HepG2 (cell line): Measurements from ENCODE around the gene LRRC42. TPM values are rescaled to one million over a fixed set of nuclear protein-coding genes. Genes with fewer than 3 reads are reported as not detected.

Source experiments
- ATAC-seq: fragments of 200-7000 bp; cut with Tn5 transposase; 3 replicates; pipeline ENCODE4 v1.9.1; 2020; ENCODE audit warnings: mild to moderate bottlenecking, moderate library complexity
- BruUV-seq: library from RNA; stranded (reverse); fragments of 400-500 nt; replicated peaks from 2 replicates; lab custom pipeline; 2021; lab: Mats Ljungman, UMichigan
- CTCF ChIA-PET: fragments of 300-600 bp; formaldehyde crosslinking; extraction: SDS; loops from one replicate; lab custom pipeline; 2021; ENCODE audit warnings: low total read pairs, inconsistent platforms, low intra/inter-chr PET ratio; lab: Yijun Ruan, JAX
- POLR2A ChIA-PET: fragments of 350-600 bp; sonication (Branson Sonifier 250); formaldehyde crosslinking; loops from one replicate; lab custom pipeline; 2020; ENCODE audit warnings: antibody characterized with exemption, inconsistent platforms; lab: Yijun Ruan, JAX
- DNase-seq: peaks from one replicate; pipeline ENCODE4 v3.0.0-alpha.2; 2015; ENCODE audit warnings: low spot score
- FAIRE-seq: peaks from 3 replicates; lab custom pipeline; 2011; peaks lifted over from hg19 to GRCh38; lab: Jason Lieb, UNC
- H2AFZ ChIP-seq: one replicate; pipeline ENCODE4 v1.6.1; 2011; ENCODE audit warnings: low read length, inconsistent platforms
- H3K27ac ChIP-seq: fragments of 300-600 bp; 3 replicates; pipeline ENCODE4 v1.8.0; 2011; ENCODE audit warnings: mixed run types, mild to moderate bottlenecking, mixed read lengths, low read length, inconsistent platforms; ENCODE audit not compliant: insufficient read depth; ENCODE audit errors: extremely low read length
- H3K27me3 ChIP-seq, 2 experiments: fragments of 200-600 bp in 1 of 2; 2 replicates in 1 of 2; 3 replicates in 1 of 2; pipeline versions ENCODE4 v1.6.0 to v1.8.0; 2011; ENCODE audit warnings: low read length in 2 of 2, mild to moderate bottlenecking in 2 of 2, moderate library complexity in 2 of 2, inconsistent platforms in 1 of 2; ENCODE audit not compliant: insufficient read depth in 2 of 2, control insufficient read depth in 1 of 2
- H3K36me3 ChIP-seq, 2 experiments: fragments of 200-600 bp in 1 of 2; replicated peaks in 1 of 2; 2 replicates in 1 of 2; 3 replicates in 1 of 2; pipeline versions ENCODE4 v1.5.1 to v1.8.0; 2011; ENCODE audit warnings: low read length in 2 of 2, inconsistent platforms in 1 of 2; ENCODE audit not compliant: insufficient read depth in 2 of 2, control insufficient read depth in 1 of 2
- H3K4me1 ChIP-seq: 2 replicates; pipeline ENCODE4 v1.5.1; 2012; ENCODE audit warnings: low read length, inconsistent platforms; ENCODE audit not compliant: insufficient read depth
- H3K4me2 ChIP-seq: 2 replicates; pipeline ENCODE4 v1.6.0; 2011; ENCODE audit warnings: low read depth, low read length, inconsistent platforms
- H3K4me3 ChIP-seq, 3 experiments: fragments of 200-600 bp in 1 of 3; sonication (generic), shearing (Covaris generic) in 1 of 3; replicated peaks in 1 of 3; 2 replicates each; pipeline ENCODE4 v1.5.1; 2011 to 2016; ENCODE audit warnings: low read length in 3 of 3, inconsistent platforms in 2 of 3, low read depth in 2 of 3, mild to moderate bottlenecking in 2 of 3, control low read depth in 1 of 3, mixed read lengths in 1 of 3; ENCODE audit not compliant: insufficient read depth in 1 of 3
- H3K79me2 ChIP-seq: one replicate; pipeline ENCODE4 v1.6.1; 2011; ENCODE audit warnings: low read length, inconsistent platforms; ENCODE audit not compliant: insufficient read depth
- H3K9ac ChIP-seq: 2 replicates; pipeline ENCODE4 v1.6.0; 2011; ENCODE audit warnings: mild to moderate bottlenecking, low read depth, low read length, inconsistent platforms; ENCODE audit not compliant: insufficient read depth
- H3K9me3 ChIP-seq: 2 replicates; pipeline ENCODE4 v1.5.1; 2012; ENCODE audit warnings: mild to moderate bottlenecking, low read length
- H4K20me1 ChIP-seq: 2 replicates; pipeline ENCODE4 v1.6.0; 2011; ENCODE audit warnings: inconsistent platforms, mild to moderate bottlenecking, low read length, moderate library complexity; ENCODE audit not compliant: insufficient read depth
- ARNT2 ChIP-seq: sonication (generic); formaldehyde crosslinking; IDR thresholded peaks from 2 replicates; pipeline ENCODE4 v1.8.0; 2022; ENCODE audit warnings: mild to moderate bottlenecking, low read depth, missing genetic modification reagents, moderate library complexity
- CBFB ChIP-seq: sonication (generic); formaldehyde crosslinking; IDR thresholded peaks from 2 replicates; pipeline ENCODE4 v1.4.0; 2020; ENCODE audit warnings: missing genetic modification reagents
- HNF4G ChIP-seq, 2 experiments: sonication (generic) in 1 of 2; formaldehyde crosslinking in 1 of 2; IDR thresholded peaks; 2 replicates each; pipeline versions ENCODE4 v1.4.0 to v1.6.1; 2011 to 2020; ENCODE audit warnings: borderline replicate concordance in 2 of 2, low read depth in 2 of 2, mild to moderate bottlenecking in 2 of 2, low read length in 1 of 2, missing genetic modification reagents in 1 of 2, moderate library complexity in 1 of 2
- KLF15 ChIP-seq: sonication (generic); formaldehyde crosslinking; IDR thresholded peaks from 2 replicates; pipeline ENCODE4 v1.8.1; 2023; ENCODE audit warnings: borderline replicate concordance, mild to moderate bottlenecking, inconsistent platforms, missing genetic modification reagents, mixed read lengths
- MEF2D ChIP-seq: sonication (generic); formaldehyde crosslinking; IDR thresholded peaks from 2 replicates; pipeline ENCODE4 v1.5.1; 2020; ENCODE audit warnings: mild to moderate bottlenecking, missing genetic modification reagents
- RARA ChIP-seq: IDR thresholded peaks from 2 replicates; pipeline ENCODE4 v1.6.1; 2016; ENCODE audit warnings: missing genetic modification reagents, missing compliant biosample characterization
- SRY ChIP-seq: sonication (generic); formaldehyde crosslinking; IDR thresholded peaks from 2 replicates; pipeline ENCODE4 v1.8.0; 2022; ENCODE audit warnings: mild to moderate bottlenecking, missing genetic modification reagents
- THYN1 ChIP-seq: sonication (generic); formaldehyde crosslinking; IDR thresholded peaks from 2 replicates; pipeline ENCODE4 v1.8.1; 2023; ENCODE audit warnings: low read depth, mild to moderate bottlenecking, moderate library complexity, missing genetic modification reagents, borderline replicate concordance
- ZBTB21 ChIP-seq: sonication (generic); formaldehyde crosslinking; IDR thresholded peaks from 2 replicates; pipeline ENCODE4 v1.4.0; 2020; ENCODE audit warnings: missing genetic modification reagents
- ZNF263 ChIP-seq: sonication (generic); formaldehyde crosslinking; IDR thresholded peaks from 2 replicates; pipeline ENCODE4 v1.4.0; 2020; ENCODE audit warnings: missing genetic modification reagents
- ZNF678 ChIP-seq: sonication (generic); formaldehyde crosslinking; IDR thresholded peaks from 2 replicates; pipeline ENCODE4 v1.4.0; 2020; ENCODE audit warnings: mild to moderate bottlenecking, missing genetic modification reagents
- ZNF788 ChIP-seq: sonication (generic); formaldehyde crosslinking; IDR thresholded peaks from 2 replicates; pipeline ENCODE4 v1.5.0; 2020; ENCODE audit warnings: mild to moderate bottlenecking, missing genetic modification reagents, borderline replicate concordance
- WGBS: methylation state at CpG from one replicate; pipeline ENCODE4 v1.1.6; 2017; ENCODE audit warnings: low lambda C conversion rate; 5-methylcytosine and 5-hydroxymethylcytosine counted together
- in situ Hi-C: cut with HindIII; loops from 2 replicates; pipeline ENCODE4 v1.10.0; 2017; ENCODE audit warnings: low pct_unique_long_range_greater_than_20kb; ENCODE audit not compliant: extremely low pct_ligation_motif_present
- intact Hi-C: fragments of 100-400 bp; cut with micrococcal nuclease; formaldehyde crosslinking; loops from one replicate; pipeline ENCODE4 v1.10.0; 2022; ENCODE audit not compliant: unreplicated experiment
- polyA plus RNA-seq, 8 experiments: library from polyadenylated mRNA; depleted of rRNA in 3 of 8; stranded (reverse) in 7 of 8; unstranded in 1 of 8; fragments of >200 nt; fragmentation: Illumina TruSeq in 4 of 8; extraction: Trizol in 4 of 8; gene quantifications; 2 replicates each; pipeline versions ENCODE4 v1.2.1 to v1.2.3, GENCODE V29; 2011 to 2016; ENCODE audit warnings: low read depth in 4 of 8, missing spikeins in 1 of 8, mixed read lengths in 1 of 8; ENCODE audit not compliant: insufficient read depth in 1 of 8
- total RNA-seq, 5 experiments: library from RNA; depleted of rRNA; stranded (reverse); fragments of >200 nt; fragmentation: Illumina TruSeq; extraction: Trizol; gene quantifications; 2 replicates each; pipeline ENCODE4 v1.2.3, GENCODE V29; 2016; ENCODE audit warnings: low read depth in 1 of 5
- TF ChIP-seq, protein P1 (sequence below): sonication (generic); formaldehyde crosslinking; IDR thresholded peaks from 2 replicates; pipeline ENCODE4 v1.4.0; 2020; ENCODE audit warnings: missing genetic modification reagents
- TF ChIP-seq, protein P2 (sequence below): sonication (generic); formaldehyde crosslinking; IDR thresholded peaks from 2 replicates; pipeline ENCODE4 v1.4.0; 2020; ENCODE audit warnings: missing genetic modification reagents

The LRRC42 gene
- total and polyA plus RNA-seq, 2 of the 13 experiments (the other 11 are each of a cell fraction or from before 2014, with no cell fraction given): 30.6 to 43.6 TPM

DNA sequence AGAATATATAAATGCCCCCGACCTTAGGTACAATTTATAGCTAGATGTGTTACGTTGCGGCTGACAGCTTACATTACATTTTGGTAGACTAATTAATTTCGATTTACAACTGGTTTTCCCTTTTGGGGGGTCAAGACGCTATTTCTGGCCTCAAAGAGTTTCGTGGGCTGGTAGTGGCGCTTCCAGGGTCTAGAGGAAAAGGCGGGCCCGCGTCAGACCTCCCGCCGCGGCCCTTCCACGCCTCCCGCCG lies 1.0 kb upstream of the LRRC42 start (continued):
- TF ChIP-seq KLF15 (CRISPR knock-in tag) (no peak), ZNF678 (no peak), THYN1 (no peak), HNF4G (IDR thresholded peaks at IDR 0.05; ENCODE audit: borderline replicate concordance, low read depth, low read length) (no peak), HNF4G (CRISPR knock-in tag; IDR thresholded peaks at IDR 0.05; ENCODE audit: borderline replicate concordance, low read depth) (no peak), MEF2D (CRISPR knock-in tag) (0 out of 2 replicates have a peak, but pooled peaks have one; percentile 30), CBFB (CRISPR knock-in tag) (no peak)
- TF ChIP-seq, protein P1, sequence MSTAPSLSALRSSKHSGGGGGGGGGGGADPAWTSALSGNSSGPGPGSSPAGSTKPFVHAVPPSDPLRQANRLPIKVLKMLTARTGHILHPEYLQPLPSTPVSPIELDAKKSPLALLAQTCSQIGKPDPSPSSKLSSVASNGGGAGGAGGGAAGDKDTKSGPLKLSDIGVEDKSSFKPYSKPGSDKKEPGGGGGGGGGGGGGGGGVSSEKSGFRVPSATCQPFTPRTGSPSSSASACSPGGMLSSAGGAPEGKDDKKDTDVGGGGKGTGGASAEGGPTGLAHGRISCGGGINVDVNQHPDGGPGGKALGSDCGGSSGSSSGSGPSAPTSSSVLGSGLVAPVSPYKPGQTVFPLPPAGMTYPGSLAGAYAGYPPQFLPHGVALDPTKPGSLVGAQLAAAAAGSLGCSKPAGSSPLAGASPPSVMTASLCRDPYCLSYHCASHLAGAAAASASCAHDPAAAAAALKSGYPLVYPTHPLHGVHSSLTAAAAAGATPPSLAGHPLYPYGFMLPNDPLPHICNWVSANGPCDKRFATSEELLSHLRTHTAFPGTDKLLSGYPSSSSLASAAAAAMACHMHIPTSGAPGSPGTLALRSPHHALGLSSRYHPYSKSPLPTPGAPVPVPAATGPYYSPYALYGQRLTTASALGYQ (CRISPR knock-in tag): no peak

DNA sequence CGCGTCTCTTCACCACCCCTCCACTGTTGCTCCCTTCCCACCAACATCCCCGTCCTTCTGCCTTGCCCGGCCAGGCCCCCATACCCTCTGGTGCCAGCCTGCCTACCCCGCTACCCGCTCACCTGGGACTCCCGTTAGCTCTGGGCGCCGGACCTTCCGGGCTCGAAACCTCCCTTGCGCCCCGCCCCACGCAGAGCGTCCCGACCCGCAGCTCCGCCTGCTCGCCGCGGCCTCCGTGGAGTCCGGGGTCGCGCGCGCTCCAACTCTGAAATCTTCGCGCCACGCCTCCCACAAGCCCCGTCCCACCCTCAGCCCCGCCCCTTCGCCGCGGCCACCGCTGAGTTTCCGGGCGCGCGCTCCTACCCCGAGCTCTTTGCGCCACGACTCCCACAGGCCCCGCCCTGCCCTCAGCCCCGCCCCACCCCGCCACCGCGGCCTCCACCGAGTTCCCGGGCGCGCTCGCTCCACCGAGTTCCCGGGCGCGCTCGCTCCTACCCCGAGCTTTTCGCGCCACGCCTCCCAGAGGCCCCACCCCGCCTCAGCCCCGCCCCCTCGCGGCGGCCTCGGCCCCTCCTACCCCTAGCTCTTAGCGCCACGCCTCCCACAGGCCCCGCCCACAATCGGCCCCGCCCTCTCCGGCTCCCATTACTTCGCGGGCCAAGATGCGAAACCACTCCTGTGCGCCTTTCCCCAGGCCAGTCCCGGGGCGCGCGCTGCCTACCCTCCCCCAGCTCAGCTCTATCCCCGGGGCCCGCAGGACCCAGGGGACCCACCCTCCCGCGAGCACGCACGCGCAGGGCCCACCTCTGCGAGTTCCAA lies 508 bp upstream of the LRRC42 start, which contains the start of gene IFT25:
Gene IFT25, minus strand, starts transcription at position 267 of the 819 bp plus-strand sequence. CDS start 5,617 bp downstream, outside the sequence.
- WGBS: under 1% methylated on average over 34 of the region's 90 CpGs
- Histone ChIP-seq H2AFZ (no peak within 1 kb of the TSS), H3K79me2 (peaks cover 56% of the 10 kb centered on the region), H3K4me2 (peak within 1 kb of the TSS; percentile 87), H3K9ac (peak within 1 kb of the TSS; percentile 78), H4K20me1 (0 out of 2 replicates have a peak, but pooled peaks cover 4% of the 10 kb centered on the region), H3K36me3 (peaks cover 2 to 10% of the 10 kb centered on the region in 2 experiments; a peak in 3 of 5 replicates), H3K27ac (peak within 1 kb of the TSS; percentile 82), H3K9me3 (no peaks in the 10 kb centered on the region), H3K4me1 (peaks cover 69% of the 10 kb centered on the region), H3K4me3 (peak within 1 kb of the TSS; percentile 84 to 99 (median 98)), H3K27me3 (no peaks in the 10 kb centered on the region; a peak in 1 of 5 replicates)
- intact Hi-C loops (loop anchor here (5.0 kb wide), 1 partner anchor 53 kb away; the partner anchor contains the start of gene DIO1), in situ Hi-C loops (no loop called here)
- POLR2A ChIA-PET: interaction anchor here (0.6 to 2.6 kb wide), 28 partner anchors 8 to 115 kb away, joined by 3 to 46 read pairs (median 5); partner anchors contain the start of genes DIO1, NDC1 and YIPF1
- CTCF ChIA-PET: no interaction called here
- FAIRE-seq: no peak
- peak; percentile 85 for DNase-seq
- peak; percentile 85 for ATAC-seq
- no TSS peak for BruUV-seq
- TF ChIP-seq ZNF788 (CRISPR knock-in tag): peak; percentile 37; the same call in 1 of the 2 replicates
- 0 out of 2 replicates have a peak, but pooled peaks have one; percentile 17 for TF ChIP-seq ZNF263 (CRISPR knock-in tag)
- no peak for TF ChIP-seq ZBTB21 (CRISPR knock-in tag)
- TF ChIP-seq ARNT2 (CRISPR knock-in tag): peak; percentile 60; the same call in 1 of the 2 replicates
- TF ChIP-seq SRY (CRISPR knock-in tag): 0 out of 2 replicates have a peak, but pooled peaks have one; percentile 21
- TF ChIP-seq, protein P2, sequence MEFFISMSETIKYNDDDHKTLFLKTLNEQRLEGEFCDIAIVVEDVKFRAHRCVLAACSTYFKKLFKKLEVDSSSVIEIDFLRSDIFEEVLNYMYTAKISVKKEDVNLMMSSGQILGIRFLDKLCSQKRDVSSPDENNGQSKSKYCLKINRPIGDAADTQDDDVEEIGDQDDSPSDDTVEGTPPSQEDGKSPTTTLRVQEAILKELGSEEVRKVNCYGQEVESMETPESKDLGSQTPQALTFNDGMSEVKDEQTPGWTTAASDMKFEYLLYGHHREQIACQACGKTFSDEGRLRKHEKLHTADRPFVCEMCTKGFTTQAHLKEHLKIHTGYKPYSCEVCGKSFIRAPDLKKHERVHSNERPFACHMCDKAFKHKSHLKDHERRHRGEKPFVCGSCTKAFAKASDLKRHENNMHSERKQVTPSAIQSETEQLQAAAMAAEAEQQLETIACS: peak; percentile 89
- 0 out of 2 replicates have a peak, but pooled peaks have one; percentile 5 for TF ChIP-seq RARA (CRISPR knock-in tag)
